ENCODE data around the gene MEGF6.

MEGF6 gene

DNA sequence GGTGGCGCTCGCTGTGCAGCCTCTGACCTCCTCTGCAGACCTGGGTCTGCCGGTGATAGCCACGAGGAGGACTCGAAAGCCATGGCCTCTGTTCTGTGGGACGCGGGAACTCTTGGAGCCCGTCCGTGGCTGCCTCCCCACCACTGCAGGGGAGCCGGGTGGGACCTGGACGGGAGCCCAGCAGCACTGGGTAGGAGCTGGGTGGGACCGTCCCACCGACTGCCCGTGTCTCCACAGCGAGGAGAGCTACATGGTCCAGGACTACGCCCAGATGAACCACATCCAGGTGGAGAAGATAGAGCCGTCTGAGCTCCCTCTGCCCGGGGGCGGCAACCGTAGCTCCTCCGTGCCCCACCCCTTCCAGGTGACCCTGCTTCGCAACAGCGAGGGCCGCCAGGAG is 133.1 kb downstream of the MEGF6 start:
- no peak for DNase-seq

DNA sequence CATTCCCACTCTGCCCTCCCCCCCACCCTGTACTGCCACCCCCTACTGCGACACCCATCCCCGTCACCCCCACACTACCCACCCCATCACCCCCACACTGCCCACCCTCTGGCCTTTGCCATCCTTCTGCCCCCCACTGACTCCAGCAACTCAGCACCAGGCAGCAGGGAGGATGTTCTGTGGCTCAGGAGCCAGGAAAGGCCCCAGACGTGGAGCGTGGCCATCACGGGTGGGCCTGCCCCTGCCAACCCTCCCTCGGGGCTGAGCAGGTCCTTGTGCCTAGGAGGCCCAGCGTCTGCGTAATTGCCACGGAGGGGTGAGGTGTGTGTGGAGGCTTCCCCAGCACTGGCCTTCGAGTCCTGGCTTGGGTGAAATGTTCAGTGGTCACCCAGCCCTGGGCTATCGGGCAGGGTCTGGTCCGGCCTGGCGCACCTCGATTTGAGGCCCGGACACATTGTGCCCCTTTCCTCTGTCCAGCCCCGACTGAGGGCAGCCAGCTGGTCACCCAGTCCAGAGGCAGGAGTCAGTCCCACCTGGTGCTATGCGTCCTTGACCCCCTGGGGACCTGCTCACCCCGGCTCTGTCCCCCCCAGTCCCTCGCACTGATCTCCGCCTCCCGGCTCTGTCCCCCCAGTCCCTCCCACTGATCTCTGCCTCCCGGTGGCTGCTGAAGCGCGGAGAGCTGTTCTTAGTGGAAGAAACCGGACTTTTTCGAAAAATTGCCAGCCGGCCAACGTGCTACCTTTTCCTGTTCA is 133.9 kb downstream of the MEGF6 start:
- no peak for DNase-seq

DNA sequence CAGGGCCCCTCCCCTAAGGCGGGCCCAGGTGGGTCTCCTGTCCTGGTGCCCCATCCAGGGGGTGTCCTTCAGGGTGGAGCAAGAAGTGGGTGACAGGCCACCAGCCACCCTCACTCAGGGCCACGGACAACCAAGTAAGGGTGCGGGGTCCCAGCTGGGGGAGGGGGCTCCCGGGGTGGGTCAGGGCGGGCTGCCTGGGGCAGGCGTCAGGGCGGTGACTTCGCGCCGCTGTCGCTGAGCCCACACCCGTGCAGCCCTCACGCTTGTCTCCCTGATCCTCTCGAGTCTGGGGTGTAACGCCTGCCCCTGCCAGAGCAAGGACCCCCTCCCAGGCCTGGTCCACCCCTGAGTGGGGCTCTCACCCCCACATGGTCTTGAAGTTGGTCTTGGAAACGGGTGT is 134.6 kb downstream of the MEGF6 start:
- DNase-seq = no peak

DNA sequence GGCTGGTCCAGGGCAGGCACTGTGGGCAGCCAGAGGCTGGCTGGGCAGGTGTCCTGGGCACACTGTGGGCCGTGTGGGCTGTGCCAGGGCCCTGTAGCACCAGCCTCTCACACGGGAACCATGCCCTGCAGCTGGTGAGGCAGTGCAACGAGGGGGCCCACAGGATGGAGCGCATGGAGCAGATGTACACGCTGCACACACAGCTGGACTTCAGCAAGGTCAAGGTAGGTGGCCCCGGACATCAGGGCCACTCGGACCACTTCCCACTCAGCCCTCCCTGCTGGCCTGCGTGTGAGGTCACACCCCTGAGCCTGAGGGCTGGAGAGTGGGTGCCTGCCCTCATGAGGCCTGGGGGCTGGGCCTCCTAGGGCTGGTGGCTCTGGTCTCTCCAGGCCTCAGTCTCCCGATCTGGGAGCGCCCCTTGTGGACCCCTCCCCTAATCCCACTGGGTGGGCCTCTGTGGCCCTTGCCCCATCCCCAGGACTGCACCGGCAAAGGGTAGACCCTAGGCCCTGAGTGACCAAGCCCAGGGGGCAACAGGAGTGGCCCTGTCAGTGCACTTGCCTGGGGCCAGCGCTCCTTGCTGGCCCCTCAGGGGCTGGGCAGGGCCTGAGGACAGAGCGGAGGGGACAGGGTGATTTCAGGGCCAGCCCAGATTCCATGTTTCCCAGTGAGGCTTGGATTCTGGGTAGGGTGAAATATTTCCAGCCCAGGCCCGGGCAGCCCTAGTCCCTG is 135.3 kb downstream of the MEGF6 start:
- no peak for DNase-seq

- no peak for DNase-seq
Observed at GRCh38 chr1:3474421-3474820, 136.9 kb downstream of the MEGF6 start.

DNA sequence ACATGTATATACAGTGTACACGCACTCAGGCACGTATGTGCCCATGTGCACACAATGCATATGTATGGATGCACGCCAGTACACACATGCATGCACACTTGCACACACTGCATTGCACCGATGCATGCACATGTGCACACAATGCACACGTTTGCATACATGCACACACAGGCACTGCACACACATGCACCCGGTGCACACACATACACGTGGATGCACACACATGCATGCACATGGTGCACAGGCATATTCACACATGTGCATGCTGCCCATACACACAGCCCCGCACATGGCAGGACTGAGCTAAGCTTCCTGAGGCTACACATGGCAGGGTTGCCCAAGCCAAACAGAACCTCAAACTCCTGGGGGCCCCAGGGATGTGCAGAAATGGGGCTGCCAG is 137.3 kb downstream of the MEGF6 start:
- DNase-seq = no peak

GRCh38 chr1:3473381-3473844 is 137.9 kb downstream of the MEGF6 start:
- peak; percentile 64 for DNase-seq

GRCh38 chr1:3472906-3473305 is 138.4 kb downstream of the MEGF6 start:
- DNase-seq = no peak

DNA sequence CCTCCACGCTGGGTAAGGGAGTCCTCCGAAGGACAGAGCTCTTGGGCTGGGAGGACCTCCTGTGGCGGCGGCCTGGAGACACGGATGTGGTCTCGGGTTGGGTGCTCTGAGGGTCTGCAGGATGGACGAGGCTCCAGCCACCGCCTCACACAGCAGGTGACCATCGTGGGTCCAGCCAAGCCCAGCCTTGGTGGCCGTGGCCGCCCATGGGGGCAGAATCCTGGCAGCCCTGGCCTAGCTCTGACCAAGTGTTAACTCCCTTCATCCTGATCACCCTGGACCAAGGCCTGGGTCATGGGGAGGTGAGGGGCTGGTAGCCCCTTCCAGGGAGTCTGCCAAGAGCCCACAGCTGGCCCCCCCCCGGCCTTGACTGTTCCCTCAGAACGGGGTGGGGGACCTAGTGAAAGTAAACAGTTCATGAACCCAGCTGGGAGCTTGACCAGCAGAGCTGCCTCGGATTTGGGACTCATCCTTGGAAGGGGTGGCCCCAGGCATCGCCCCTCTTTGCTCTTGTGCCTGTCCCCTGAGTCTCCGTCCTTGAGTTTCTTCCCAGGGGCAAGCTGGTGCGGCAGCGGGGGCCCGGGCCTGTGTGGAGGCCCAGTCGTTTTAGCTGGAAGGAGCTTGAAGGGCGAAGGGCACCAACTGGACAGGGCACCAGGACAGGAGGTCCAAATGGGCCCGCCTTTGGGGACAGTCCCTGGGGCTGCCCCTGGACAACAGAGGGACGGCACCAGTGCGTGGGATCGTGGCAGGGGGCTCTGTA is 139.0 kb downstream of the MEGF6 start:
- DNase-seq = no peak

GRCh38 chr1:3471356-3472087 is 139.8 kb downstream of the MEGF6 start:
- DNase-seq = no peak

DNA sequence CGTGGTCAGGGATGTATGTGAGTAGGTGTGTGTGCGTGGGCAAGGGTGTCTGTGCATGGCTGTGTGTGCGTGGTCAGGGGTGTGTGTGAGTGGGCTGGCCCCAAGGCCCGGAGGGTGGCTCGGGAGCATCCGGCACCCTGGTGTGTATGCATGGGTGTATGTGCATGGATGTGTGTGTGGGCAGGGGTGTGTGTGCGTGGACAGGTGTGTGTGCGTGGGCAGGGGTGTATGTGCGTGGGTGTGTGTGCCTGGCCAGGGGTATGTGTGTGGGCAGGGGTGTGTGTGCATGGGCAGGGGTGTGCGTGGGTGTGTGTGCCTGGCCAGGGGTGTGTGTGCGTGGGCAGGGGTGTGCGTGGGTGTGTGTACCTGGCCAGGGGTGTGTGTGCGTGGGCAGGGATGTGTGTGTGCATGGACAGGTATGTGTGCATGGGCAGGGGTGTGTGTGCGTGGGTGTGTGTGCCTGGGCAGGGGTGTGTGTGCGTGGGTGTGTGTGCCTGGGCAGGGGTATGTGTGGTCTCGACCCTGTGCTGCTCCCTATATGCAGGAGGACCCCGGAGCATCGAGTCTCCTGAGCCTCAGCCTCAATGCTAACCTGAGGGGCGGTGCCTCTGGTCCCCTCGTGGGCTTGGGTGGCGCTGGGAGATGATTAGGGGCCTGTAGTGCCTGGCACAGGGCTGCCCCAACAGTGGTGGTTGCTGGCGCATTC is 140.5 kb downstream of the MEGF6 start:
- DNase-seq = no peak

- no peak for DNase-seq
Observed at GRCh38 chr1:3469849-3470649, 141.3 kb downstream of the MEGF6 start.

GRCh38 chr1:3469104-3469848 is 142.0 kb downstream of the MEGF6 start:
- DNase-seq = no peak

DNA sequence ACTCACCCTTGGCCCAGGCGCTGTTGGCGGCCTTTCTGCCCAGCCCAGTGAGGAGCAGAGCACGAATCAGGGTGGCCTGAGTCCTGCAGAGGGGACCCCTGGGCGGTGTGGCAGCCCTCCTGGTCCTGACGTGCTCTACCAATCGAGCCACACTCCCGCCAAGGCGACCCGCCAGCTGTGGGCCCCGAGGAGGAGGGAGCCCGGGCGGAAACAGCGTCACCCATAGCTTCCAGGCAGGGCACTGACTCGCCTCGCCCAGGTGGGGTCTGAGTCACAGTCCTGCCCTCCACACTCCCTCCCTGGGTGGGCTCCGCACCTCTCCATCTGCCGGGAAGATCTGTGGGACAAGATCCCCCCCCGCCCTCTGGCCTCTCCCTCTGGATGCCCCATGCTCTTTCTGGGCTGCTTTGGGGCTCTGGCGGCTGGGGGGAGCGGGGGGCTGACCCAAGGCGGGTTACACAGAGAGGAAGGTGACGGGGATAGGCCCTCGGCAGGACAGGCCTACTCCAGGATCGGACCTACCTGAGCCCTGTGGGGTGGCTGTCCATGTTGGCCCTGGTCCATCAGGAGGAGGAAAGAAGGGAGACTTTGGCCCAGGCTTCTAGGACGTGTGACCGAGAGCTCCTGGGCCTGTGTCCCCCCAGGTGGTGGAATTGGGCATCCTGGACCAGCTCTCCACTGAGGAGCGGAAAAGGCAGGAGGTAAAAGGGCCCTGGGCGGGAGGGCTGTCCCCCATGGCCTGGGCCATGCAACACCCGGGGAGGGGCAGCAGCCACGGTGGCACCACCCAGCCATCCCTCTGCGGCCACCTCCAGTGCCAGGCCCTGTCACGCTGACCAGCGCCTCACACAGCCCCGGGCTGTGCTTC is 142.8 kb downstream of the MEGF6 start:
- DNase-seq = no peak

DNA sequence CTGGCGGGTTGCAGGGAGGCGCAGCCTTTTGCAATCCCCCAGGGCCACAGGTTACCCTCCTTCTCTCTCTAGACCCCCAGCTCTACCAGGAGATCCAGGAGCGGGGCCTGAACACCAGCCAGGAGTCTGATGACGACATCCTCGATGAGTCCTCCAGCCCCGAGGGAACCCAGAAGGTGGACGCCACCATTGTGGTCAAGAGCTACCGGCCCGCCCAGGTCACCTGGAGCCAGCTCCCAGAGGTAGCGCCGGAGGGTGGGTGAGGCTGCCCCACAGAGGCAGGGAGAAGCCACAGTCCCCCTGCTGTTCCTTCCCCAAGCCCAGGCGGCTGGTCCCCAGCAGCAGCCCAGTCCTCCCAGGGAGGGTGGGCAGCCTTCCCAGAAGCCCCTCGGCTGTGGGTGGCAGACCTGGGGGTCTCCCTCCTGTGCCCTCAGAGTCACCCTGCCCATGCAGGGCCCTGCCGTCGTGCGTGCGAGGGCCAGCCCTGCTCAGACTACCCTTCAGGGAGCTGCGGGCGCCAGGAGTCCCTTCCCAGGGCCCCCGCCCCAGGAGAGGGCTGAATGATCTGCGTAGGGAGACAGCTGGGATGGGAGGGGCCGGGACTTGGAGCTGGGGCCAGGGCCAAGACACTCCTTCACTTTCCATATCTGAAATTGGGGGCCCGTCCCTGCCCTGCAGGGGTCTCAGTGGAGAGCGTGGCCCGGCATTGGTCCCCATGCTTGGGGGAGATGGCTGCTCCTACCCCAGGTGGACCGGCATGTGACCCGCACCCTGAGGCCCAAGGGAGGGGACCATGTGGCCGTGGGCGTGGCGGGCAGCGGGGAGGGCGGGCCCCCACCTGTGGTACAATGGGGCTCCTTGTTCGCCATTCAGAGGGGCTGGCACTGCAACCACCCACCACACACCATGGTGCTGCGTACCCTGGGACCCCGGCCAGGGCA is 143.9 kb downstream of the MEGF6 start:
- DNase-seq = no peak

DNA sequence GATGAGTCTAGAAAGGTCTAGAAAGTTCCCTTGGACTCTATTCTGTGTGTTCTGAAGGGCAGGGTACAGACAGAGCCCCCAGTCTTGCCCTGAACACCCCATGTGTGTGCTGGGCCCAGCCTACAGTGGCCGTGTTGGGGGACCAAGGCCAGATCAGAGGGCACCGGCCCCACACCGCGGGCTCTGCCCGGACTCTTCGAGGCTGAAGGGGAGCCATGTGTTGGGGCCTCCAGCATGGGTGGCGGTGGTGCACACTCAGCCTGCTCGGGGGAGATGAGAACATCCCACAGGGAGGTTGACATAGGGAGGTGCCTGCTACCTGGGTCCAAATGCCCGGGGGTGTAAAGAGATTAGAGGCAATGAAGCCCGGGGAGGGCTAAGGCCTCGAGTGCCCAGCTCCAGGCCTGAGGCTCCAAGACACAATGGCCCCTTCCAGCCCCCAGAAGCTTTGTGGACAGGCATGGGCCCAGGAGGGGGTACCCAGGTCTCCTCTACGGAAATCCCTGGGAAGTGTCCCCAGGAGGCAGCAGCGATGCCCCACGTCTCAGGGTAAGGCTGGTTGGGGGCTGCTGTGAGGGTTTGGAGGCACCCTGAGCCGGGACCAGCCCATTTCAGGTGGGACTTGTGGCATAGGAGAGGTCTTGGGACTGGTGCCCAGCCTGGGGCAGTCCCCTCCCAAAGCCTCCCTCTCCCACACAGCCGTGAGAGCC is 144.8 kb downstream of the MEGF6 start:
- DNase-seq = no peak

GRCh38 chr1:3465935-3466321 is 145.4 kb downstream of the MEGF6 start:
- no peak for DNase-seq
